ENCODE results near the gene PLCB1. TPM values are rescaled to one million over a fixed set of nuclear protein-coding genes. Genes with fewer than 3 reads are reported as not detected.
"Not testable (repeated sequence)": the region's sequence is repeated elsewhere in the genome, so short reads cannot be mapped to it uniquely, and the experiment has no call there.

The PLCB1 gene
- total RNA-seq, 2 donors from 2014 or later, result 16.9 to 20.8 TPM

DNA sequence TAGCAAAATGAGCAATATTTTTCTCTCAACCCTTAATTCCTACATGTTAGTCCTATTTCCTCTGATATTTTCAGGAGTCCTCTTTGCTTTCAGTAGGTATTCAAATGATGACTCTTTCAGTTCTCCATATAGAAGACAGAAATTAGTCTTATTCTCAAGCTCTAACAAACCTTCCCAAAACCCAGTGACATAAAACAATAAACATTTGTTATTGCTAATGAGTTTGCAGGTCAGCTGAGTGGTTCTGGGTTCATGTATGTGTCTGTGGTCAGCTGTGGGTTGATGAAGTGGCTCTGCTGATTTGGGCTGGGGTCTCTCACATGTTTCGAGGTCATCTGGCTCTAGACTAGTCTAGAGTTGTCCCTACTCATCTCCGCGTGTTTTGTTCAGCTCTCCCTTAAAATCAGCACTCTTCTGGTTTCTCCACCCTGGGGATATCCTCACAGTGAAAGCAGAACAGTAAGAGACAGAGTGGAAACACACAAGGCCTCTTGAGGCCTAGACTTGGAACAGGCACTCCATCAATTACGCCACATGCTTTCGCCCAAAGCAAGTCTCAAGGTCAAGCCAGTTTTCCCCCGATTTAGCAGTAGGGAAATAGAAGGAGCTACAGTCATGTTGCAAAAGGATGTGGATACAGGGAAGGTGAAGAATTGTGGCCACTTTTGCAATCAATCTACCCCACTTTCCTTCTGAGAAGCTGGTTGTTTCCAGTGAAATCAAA, 273.0 kb downstream of the PLCB1 start:
- DNase-seq (ENCODE audit: low spot score), result no peak
- intact Hi-C loops (cut with DNase I), result no loop called here

DNA sequence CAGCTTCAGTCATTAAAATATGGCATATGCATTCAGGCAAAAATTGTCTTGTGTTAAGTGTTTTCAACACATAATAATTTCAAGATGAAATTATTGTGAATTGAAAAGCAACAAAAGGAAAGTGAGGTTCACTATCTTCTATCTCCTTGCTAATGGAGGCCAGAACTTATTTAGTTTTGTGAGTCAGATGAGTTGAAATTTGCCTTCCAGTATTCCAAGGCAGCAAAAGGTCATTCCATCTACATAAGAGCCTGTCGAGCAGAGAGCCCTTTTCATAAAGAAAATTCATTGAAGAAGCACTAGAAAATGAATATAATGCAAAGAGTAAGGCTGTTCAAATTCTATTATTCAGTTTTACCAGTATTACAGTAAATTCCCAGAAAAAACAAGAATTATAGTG, 274.3 kb downstream of the PLCB1 start:
- intact Hi-C loops (cut with DNase I), result no loop called here
- no peak for DNase-seq (ENCODE audit: low spot score)

DNA sequence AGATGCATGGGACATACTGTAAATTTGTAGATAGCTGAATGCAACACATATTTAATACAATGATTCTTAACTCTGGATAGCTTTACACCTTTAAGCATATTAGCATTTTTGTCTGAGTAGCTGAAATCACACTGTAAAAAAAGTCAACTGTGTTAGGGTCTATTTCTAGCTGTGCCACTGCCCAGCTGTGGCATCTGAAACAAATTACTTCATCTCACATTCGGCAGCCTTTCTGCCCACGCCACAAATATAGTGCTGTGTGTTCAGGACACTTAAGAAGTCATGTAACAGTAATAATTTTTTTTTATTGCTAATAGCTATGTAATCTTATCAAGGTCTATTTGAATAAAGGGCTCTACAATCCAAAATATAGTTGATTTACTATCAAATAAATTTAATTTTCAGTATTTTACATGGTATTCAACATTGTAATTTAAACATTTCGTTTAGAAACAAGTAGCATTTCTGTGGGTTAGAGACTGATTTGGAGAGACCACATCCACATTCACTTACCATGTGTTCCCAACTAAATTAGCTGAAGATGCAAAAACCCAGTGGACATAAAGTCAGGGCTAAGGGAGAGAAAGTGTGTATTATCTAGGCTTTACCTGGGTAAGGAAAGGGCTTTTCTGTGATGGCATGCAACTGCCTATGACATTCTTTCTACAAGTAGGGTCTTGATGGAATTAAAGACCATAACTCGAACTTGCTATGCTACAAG, 276.7 kb downstream of the PLCB1 start:
- intact Hi-C loops (cut with DNase I), result no loop called here
- DNase-seq (ENCODE audit: low spot score), result no peak

DNA sequence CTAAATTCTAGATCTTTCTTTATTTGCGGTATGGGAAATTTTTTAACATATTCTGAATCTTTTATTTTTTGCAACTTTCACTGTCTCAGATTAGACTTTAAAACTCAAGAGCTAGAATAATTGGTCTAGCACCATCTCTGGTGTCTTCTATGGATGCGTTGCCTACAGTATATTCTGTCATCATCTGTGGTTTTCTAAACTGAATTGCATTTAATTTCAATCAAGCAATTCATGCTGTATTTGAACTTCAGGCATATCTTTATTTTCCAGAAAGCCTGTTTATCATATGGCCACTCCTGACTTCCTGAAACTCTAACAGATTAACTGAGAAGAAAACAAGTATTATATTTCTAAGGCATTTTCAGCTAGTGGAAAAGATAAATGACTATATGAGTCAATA, 281.6 kb downstream of the PLCB1 start:
- no peak for DNase-seq (ENCODE audit: low spot score)
- intact Hi-C loops (cut with DNase I), result no loop called here

DNA sequence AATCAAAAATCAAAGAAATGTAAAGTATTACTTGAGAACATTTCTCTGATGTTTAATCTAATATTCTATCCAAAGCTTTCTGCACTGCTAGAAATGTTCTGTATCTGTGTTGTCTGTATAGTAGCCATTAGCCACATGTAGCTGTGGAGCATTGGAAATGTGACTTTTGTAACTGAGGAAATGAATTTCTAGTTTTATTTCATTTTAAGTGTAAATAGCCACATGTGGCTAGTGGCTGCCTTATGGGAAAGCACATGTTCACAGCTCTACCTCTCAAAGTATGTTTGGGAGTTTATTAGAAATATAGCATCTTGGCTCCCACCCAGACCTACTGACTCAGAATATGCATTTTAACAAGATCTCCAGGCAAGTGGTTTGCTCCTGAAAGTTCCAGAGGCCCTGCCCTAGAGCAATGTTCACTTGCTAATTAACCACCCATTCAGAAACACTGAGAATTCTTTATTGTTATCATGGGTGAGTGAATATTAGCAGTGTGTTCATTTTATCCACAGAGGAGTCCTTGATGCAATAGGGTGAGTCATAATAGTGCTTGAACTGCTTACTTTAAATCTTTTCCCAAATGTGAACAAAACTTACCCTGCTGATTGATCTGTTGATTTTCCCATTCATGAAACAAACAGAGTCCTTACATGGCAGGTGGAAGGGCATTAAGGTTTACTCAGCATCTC, 282.7 kb downstream of the PLCB1 start:
- no peak for DNase-seq (ENCODE audit: low spot score)
- intact Hi-C loops (cut with DNase I), result no loop called here

DNA sequence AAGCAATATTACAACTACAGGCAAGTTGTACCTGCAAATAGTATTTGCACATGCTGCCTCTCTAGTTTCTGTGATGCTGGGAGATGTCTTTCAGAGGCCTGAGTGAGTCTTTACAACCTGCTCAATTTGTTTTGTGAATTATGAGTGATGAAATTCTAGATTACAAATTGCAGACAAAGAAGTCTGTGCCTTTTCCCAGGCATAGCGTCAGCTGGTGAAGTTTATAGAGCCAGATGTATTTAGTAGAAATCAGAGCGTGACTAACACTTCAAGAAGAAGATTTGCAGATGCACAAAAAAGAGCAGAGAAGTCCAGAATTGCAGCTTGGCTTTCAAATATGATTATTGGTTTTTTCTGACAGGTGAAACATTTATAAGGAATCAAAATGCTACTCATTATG, 289.9 kb downstream of the PLCB1 start:
- intact Hi-C loops (cut with DNase I), result no loop called here
- no peak for DNase-seq (ENCODE audit: low spot score)

DNA sequence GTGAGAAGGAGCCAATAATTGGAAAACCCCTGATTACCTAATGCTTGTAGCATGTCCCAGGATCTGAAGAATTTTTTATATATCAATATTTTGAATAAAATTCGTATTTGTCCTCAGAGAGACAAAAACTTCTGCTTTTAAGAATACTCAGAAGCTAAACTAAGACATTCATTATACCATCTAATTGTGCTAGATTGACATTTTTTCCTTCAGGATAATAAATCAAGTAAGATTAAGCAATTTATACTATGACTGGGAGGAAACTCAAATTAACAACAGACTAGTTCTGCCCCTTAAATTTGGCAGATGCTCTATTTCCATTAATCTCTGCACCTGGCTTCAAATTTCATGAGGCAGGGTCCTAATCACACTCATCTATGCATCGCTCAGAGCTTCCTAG, 291.4 kb downstream of the PLCB1 start:
- intact Hi-C loops (cut with DNase I), result no loop called here
- DNase-seq (ENCODE audit: low spot score), result no peak

DNA sequence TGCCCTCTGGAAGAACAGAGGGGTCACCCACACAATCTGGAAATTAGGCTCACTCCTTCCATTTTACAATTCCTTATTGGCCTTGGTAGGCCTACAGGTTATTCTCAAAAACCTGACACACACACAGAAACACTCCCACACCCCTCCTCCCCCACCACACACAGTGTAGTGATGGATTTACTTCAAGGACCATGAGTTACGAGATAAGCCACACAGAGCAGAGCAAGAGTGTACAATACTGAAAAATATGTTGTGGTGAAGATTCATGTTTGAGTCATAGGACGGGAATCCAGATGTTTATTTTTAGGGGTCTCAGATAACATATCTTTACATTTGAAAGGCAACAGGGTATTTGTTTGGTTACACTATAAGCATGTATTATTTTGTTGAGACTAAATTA, 291.9 kb downstream of the PLCB1 start:
- no peak for DNase-seq (ENCODE audit: low spot score)
- intact Hi-C loops (cut with DNase I), result no loop called here

DNA sequence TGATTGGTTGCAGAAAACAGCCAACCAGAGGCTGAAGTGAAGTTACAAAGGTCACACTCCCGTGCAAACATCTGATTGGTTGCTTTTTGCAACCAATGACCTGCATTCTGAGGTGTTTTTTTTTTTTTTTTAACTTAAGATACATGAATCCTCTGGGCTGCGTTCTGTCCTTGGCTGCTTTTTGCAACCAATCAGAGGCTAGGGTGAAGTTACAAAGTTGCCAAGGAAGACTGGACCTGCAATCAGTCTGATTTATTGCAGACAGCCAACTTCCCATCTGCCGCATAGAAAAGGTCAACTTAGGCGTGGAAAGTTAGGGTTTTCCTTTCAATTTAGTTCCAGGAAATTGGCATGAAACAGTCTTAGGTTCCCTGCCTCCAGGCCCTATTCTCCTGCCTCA, 292.9 kb downstream of the PLCB1 start:
- intact Hi-C loops (cut with DNase I), result no loop called here
- no peak for DNase-seq (ENCODE audit: low spot score)

DNA sequence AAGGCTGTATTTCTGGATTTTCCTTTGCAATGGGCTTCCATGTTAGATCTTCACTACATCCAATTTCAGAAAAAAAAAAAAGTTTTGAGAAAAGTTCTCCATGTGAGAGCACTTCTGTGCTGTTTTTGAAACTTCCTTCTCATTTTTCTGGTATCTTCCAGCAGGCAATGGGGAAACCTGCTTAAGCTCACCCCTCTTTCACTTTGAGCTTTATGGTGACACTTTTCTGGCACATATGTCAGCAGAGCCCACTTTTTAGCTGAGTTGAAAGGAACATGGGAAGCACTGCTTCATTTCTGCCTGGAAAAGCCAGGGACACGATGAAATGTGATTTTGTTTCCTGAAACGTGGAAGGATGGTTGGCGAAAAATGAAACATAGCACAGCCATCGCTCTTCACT, 293.7 kb downstream of the PLCB1 start:
- no peak for DNase-seq (ENCODE audit: low spot score)
- intact Hi-C loops (cut with DNase I), result no loop called here

DNA sequence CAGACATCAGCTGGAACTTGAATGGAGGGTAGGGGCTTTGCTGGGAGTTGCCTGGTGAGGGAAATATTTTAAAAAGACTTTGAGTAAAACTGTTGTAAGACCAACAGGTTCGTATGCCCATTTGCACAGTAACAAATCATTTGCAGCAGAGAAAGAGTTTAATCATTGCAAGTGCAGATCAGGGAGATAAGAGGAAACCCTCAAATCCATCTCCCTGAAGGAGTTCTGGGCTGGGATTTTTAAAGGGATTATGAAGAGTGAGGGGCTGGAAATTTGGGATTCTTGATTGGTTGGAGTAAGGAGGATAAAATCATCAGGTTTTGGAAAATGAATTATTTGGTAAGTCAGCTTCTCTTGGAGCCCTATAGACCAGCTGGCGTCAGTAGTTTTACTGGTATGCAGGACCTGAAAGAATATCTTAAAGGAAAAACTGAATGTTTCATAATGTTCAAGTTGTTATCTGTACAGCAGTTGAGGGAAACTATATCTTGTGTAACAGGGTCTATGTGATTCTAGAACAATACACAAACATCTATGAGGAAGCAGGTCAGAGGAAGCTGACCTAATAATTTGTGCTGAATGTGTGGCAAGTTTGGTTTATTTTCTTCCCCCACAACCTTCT, 295.5 kb downstream of the PLCB1 start:
- no peak for DNase-seq (ENCODE audit: low spot score)
- intact Hi-C loops (cut with DNase I), result no loop called here

DNA sequence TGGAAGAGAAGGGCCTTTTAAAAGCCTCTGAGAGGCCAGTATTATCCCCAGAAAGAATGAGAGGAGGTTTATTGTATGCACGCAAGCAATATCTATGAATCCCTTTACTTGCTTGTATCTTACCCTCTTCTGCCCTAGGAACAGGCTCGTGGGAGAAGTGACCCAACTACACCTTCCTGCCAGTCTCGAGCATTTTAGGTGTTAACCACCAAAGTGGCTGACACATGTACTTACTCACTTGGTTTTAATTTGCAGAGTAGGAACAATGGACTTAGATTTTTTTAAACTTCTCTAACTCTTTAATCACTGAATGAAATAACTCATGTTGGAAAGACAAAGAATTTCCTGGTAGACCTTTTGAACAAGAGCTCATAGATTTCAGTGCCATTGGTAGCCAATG, 296.9 kb downstream of the PLCB1 start:
- intact Hi-C loops (cut with DNase I), result no loop called here
- no peak for DNase-seq (ENCODE audit: low spot score)

DNA sequence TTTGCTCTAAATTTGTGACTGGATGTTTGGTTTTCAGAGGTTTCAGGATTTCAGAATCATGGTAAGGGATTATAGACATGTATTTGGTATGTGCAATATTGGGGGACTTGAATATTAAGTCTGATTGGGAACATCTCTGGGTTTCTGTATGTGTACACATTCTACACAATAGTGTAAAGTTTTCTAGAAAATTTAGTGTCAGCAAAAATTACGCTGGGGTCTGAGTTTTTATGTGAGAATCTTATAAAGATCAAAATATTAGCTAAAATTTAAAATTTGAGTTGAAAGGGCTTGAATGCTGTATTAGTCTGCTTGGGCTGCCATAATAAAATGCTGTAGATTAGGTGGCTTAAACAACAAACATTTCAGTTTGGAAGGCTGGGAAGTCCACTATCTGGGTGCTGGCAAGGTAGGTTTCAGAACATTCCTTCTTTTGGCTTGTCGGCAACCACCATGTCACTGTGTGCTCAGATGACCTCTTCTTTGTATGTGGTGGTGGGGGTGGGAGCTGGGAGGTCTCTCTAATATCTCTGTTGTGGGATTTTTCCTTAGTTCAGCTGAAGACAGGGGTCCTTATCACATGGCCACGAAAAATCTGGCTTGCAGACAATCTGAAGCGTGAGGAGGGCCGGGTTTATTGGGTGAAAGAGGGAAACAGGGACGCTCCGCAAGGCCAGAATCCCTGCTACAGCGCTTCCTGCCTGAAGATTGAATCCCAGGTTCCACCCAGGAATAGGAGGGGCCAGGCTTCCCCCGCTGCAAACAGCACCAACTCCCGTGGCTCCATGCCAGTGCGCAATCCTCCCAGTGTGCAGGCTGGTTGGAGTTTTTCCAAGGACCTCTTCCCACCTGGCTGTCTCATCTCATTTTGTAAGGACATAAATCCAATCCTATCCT, 299.7 kb downstream of the PLCB1 start:
- no peak for DNase-seq (ENCODE audit: low spot score)
- intact Hi-C loops (cut with DNase I), result no loop called here

DNA sequence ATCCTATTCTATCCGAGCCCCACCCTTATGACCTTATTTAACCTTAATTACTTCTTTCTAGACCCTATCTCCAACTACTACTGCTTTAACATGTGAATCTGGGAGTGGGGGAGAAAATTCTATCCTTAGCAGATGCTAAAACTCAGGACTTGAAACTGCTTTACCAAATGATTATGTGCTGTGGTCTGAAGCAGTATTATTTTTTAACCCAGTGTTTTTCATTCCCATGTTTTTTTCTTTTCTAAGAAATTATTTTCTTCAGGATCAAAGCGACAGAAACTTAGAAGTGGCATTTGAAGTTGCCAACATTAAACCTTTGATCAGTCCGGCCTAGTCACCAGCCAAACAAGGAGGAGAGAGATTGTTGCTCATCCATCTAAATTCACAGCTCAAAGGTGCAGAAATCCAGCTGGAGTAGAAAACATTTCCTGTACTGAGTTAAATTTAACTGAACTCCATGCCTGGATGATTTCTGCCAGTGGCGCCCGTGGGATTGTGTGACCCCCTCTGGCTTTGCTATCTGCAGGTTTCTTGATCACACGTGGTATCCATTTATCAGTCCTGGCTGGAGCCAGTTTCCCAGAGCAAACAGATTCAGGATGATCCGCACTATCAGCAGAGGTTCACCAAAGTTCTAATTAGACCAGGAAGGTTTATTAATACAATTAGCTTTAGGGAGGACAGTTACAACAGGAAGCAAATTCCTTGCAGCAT, 300.5 kb downstream of the PLCB1 start:
- no peak for DNase-seq (ENCODE audit: low spot score)
- intact Hi-C loops (cut with DNase I), result no loop called here

DNA sequence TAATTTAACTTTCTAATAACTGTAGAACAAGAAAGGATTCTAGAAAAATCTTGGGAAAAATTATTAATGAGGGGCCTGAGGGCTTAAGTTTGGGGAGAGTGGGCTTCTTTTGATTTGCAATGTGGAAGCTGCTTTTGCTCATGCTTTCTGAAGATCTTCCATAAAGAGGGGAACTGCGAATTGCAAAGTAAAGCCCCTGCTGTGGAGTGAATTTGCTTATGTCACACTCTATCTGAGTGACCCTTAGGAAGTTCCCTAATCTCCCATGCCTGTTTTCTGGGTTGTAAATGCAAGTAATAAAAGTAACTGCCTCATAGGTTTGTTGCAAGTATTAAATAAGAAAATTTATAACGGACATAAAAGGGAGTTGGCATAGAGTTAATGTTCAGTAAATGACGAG, 301.2 kb downstream of the PLCB1 start:
- intact Hi-C loops (cut with DNase I), result no loop called here
- no peak for DNase-seq (ENCODE audit: low spot score)

DNA sequence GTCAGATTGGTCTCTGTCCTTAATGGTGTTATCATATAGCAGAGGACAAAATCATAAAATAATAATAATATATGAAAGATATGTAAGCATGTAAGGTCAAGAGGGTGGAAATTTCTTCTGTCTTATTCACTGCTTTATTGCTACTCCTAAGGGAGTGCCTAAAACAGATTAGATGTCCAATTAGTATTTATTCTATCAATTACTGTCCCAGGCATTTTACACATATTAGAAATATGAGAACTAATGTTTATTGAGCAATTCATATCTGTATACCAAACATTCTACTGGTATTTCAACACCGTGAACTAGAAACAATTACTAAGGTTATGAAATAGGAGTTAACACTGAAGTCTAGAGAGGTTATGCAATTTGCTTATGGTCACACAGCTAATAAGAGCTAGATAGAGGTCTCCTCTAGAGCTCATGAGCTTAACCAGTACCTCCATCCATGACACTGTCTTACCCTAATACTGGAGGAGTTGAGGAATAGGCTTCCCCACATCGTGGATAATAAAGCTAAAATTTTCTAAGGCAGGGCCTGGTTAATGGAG, 302.3 kb downstream of the PLCB1 start:
- intact Hi-C loops (cut with DNase I), result no loop called here
- DNase-seq (ENCODE audit: low spot score), result no peak

DNA sequence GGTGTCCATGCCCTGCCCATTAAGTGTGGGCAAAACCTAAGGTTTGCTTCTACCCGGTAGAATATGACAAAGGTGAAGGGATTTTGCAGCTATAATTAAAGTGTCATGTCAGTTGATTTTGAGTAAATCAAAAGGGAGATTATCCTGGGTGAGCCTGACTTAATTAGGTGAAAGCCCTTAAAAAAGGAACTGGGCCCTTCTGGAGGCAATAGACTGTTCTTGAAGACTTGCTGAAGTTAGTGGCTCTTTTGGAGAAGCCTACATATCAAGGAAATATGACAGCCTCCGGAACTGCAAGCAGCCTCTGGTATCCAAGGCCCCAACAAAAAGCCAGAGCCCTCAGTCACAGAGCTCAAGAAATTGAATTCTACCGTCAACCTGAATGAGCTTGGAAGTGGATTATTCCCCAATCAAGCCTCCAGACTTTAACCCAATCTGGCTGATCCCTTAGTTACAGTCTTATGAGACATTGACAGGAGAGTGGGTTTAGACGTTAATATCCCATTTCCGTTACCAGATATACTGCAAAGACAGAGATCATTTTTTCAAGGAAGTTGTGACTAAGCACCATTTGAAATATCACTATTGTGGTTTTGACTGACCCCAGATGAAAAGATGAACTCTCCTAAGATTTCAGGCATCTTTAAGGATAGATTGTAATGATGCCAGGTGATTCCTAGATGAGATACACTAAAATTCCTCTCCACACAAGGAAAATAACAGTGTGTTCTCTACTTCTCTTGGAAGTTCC, 303.4 kb downstream of the PLCB1 start:
- intact Hi-C loops (cut with DNase I), result no loop called here

DNA sequence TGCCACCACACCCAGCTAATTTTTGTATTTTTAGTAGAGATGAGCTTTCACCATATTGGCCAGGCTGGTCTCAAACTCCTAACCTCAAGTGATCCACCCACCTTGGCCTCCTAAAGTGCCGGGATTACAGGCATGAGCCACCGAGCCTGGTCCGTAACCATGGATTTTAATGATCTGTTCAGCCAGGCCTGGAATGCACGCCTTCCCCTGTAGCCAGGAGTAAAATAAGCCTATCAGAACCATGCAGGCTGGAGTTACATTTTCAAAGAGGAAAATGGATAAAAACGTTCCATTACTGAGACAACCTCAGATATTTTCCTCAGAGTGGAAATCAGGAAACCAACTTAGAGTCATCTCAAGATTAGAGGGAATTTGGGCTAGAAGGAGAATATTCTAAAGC, 304.9 kb downstream of the PLCB1 start:
- intact Hi-C loops (cut with DNase I); DNase-seq (ENCODE audit: low spot score): not testable (repeated sequence)

More for the DNA sequence above, 303.4 kb downstream of the PLCB1 start:
- no peak for DNase-seq (ENCODE audit: low spot score)
